HEK293 (cell line): ENCODE data around the gene TMEM130.
"Not testable (repeated sequence)": the region's sequence is repeated elsewhere in the genome, so short reads cannot be mapped to it uniquely, and the experiment has no call there.

Experiments
- CTCF ChIA-PET: fragments of 350-600 bp; formaldehyde crosslinking; extraction: SDS; loops from one replicate; lab custom pipeline; 2021; ENCODE audit warnings: antibody characterized with exemption; lab: Yijun Ruan, JAX
- POLR2A ChIA-PET: fragments of 300-600 bp; formaldehyde crosslinking; extraction: SDS; loops from one replicate; lab custom pipeline; 2020; ENCODE audit warnings: antibody characterized with exemption, inconsistent platforms; lab: Yijun Ruan, JAX
- H3K27ac ChIP-seq: fragments of 200-500 bp; sonication (Bioruptor generic); 2 replicates; pipeline ENCODE4 v1.5.1; 2014; ENCODE audit warnings: low read depth, low read length, control low read depth, inconsistent platforms; ENCODE audit errors: extremely low read depth
- H3K36me3 ChIP-seq, 2 experiments: fragments of 200-500 bp in 1 of 2; sonication (Bioruptor generic) in 1 of 2; 1 replicate in 1 of 2; 2 replicates in 1 of 2; pipeline ENCODE4 v1.5.1; 2014 to 2017; ENCODE audit warnings: inconsistent platforms in 2 of 2, low read length in 2 of 2; ENCODE audit not compliant: control insufficient read depth in 2 of 2, insufficient read depth in 1 of 2
- H3K4me1 ChIP-seq: fragments of 200-500 bp; sonication (Bioruptor generic); 2 replicates; pipeline ENCODE4 v1.5.1; 2014; ENCODE audit warnings: mild to moderate bottlenecking, low read length, inconsistent platforms; ENCODE audit not compliant: control insufficient read depth, insufficient read depth
- H3K4me3 ChIP-seq: 2 replicates; pipeline ENCODE4 v1.5.1; 2011; ENCODE audit warnings: low read depth, mild to moderate bottlenecking, control low read depth, low read length, moderate library complexity
- H3K9me3 ChIP-seq: fragments of 200-500 bp; sonication (Bioruptor generic); 2 replicates; pipeline ENCODE4 v1.5.1; 2014; ENCODE audit warnings: low read depth, low read length, inconsistent platforms; ENCODE audit not compliant: control insufficient read depth, insufficient read depth
- SALL2 ChIP-seq: fragments of 450-650 bp; formaldehyde crosslinking; IDR thresholded peaks from 2 replicates; pipeline ENCODE4 v1.5.0; 2017; ENCODE audit warnings: missing biosample characterization, mild to moderate bottlenecking, missing genetic modification characterization, borderline replicate concordance
- SP7 ChIP-seq: fragments of 450-650 bp; formaldehyde crosslinking; IDR thresholded peaks from 2 replicates; pipeline ENCODE4 v1.5.1; 2016; ENCODE audit warnings: missing biosample characterization, missing genetic modification characterization
- ZNF19 ChIP-seq: fragments of 450-650 bp; formaldehyde crosslinking; IDR thresholded peaks from 2 replicates; pipeline ENCODE4; 2016; ENCODE audit warnings: missing biosample characterization, missing genetic modification characterization, low read depth
- ZNF350 ChIP-seq: fragments of 450-650 bp; formaldehyde crosslinking; IDR thresholded peaks from 2 replicates; pipeline ENCODE4 v1.5.0; 2017; ENCODE audit warnings: missing biosample characterization, mild to moderate bottlenecking, missing genetic modification characterization
- ZNF548 ChIP-seq: fragments of 450-650 bp; formaldehyde crosslinking; IDR thresholded peaks from 2 replicates; pipeline ENCODE4 v1.5.1; 2016; ENCODE audit warnings: missing biosample characterization, missing genetic modification characterization
- ZNF561 ChIP-seq: fragments of 450-650 bp; IDR thresholded peaks from 2 replicates; pipeline ENCODE4 v1.5.1; 2018; ENCODE audit warnings: missing biosample characterization, missing genetic modification characterization, borderline replicate concordance
- ZNF654 ChIP-seq: fragments of 450-650 bp; formaldehyde crosslinking; IDR thresholded peaks from 2 replicates; pipeline ENCODE4 v1.5.1; 2016; ENCODE audit warnings: low read depth, missing biosample characterization, missing genetic modification characterization
- ZNF670 ChIP-seq: fragments of 450-650 bp; formaldehyde crosslinking; IDR thresholded peaks from 2 replicates; pipeline ENCODE4 v1.5.1; 2016; ENCODE audit warnings: missing biosample characterization, missing genetic modification characterization, low read depth
- ZNF76 ChIP-seq: fragments of 450-650 bp; formaldehyde crosslinking; IDR thresholded peaks from 2 replicates; pipeline ENCODE4; 2016; ENCODE audit warnings: low read depth, missing biosample characterization, missing genetic modification characterization, borderline replicate concordance
- ZNF791 ChIP-seq: fragments of 450-650 bp; formaldehyde crosslinking; IDR thresholded peaks from 2 replicates; pipeline ENCODE4 v1.5.1; 2016; ENCODE audit warnings: missing biosample characterization, missing genetic modification characterization
- ZNF830 ChIP-seq: fragments of 450-650 bp; IDR thresholded peaks from 2 replicates; pipeline ENCODE4 v1.5.0; 2018; ENCODE audit warnings: missing biosample characterization, missing genetic modification characterization, low read depth, mild to moderate bottlenecking, moderate library complexity
- TF ChIP-seq, protein P1 (sequence below): fragments of 450-650 bp; formaldehyde crosslinking; IDR thresholded peaks from 2 replicates; pipeline ENCODE4 v1.5.1; 2016; ENCODE audit warnings: missing biosample characterization, missing genetic modification characterization
- TF ChIP-seq, protein P2 (sequence below): fragments of 450-650 bp; formaldehyde crosslinking; IDR thresholded peaks from 2 replicates; pipeline ENCODE4 v1.5.1; 2016; ENCODE audit warnings: missing biosample characterization, missing genetic modification characterization
- TF ChIP-seq, protein P3 (sequence below): IDR thresholded peaks from 2 replicates; pipeline ENCODE4 v1.6.1; 2011; ENCODE audit warnings: mild to moderate bottlenecking, low read depth, low read length, borderline replicate concordance
- TF ChIP-seq, protein P4 (sequence below): fragments of 450-650 bp; formaldehyde crosslinking; IDR thresholded peaks from 2 replicates; pipeline ENCODE4 v1.5.1; 2016; ENCODE audit warnings: missing biosample characterization, missing genetic modification characterization
- TF ChIP-seq, protein P5 (sequence below): fragments of 450-650 bp; formaldehyde crosslinking; IDR thresholded peaks from 2 replicates; pipeline ENCODE4 v1.5.1; 2016; ENCODE audit warnings: missing biosample characterization, missing genetic modification characterization
- TF ChIP-seq, protein P6 (sequence below): fragments of 450-650 bp; formaldehyde crosslinking; IDR thresholded peaks from 2 replicates; pipeline ENCODE4 v1.5.1; 2016; ENCODE audit warnings: missing biosample characterization, missing genetic modification characterization

The TMEM130 gene

DNA sequence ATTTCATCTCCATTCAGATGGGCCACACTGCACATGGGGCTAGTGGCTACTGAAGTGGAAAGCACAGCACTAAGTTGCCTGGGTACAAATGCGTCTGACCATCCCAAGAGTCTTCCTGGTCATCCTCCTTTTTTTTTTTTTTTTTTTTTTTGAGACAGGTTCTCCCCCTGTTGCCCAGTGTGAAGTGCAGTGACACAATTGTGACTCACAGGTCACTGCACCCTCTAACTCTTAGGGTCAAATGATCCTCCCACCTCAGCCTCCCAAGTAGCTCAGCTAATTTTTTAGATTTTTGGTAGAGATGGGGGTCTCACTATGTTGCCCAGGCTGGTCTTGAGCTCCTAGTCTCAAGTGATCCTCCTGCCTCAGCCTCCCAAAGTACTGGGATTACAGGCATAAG, 5.1 kb upstream of the TMEM130 start:
- ChIA-PET CTCF (interaction anchor here (0.5 to 1.4 kb wide), 2 partner anchors 33 to 457 kb away, joined by 4 read pairs; no protein-coding TSS in a partner anchor), POLR2A (no interaction called here)
- Histone ChIP-seq H3K4me3 (no peak overlapping the region), H3K9me3 (no peaks in the 10 kb centered on the region), H3K4me1 (no peaks in the 10 kb centered on the region), H3K27ac (no peak overlapping the region), H3K36me3 (no peaks in the 10 kb centered on the region; a peak in 1 of 3 replicates)
- TF ChIP-seq ZNF830 (no peak), ZNF350 (no peak), ZNF670 (tag by site-specific recombination) (no peak), ZNF561 (tag by site-specific recombination) (no peak), ZNF548 (tag by site-specific recombination) (no peak), ZNF791 (tag by site-specific recombination) (no peak), ZNF19 (no peak), ZNF76 (tag by site-specific recombination) (no peak), SP7 (tag by site-specific recombination) (no peak)
- TF ChIP-seq, protein P1, sequence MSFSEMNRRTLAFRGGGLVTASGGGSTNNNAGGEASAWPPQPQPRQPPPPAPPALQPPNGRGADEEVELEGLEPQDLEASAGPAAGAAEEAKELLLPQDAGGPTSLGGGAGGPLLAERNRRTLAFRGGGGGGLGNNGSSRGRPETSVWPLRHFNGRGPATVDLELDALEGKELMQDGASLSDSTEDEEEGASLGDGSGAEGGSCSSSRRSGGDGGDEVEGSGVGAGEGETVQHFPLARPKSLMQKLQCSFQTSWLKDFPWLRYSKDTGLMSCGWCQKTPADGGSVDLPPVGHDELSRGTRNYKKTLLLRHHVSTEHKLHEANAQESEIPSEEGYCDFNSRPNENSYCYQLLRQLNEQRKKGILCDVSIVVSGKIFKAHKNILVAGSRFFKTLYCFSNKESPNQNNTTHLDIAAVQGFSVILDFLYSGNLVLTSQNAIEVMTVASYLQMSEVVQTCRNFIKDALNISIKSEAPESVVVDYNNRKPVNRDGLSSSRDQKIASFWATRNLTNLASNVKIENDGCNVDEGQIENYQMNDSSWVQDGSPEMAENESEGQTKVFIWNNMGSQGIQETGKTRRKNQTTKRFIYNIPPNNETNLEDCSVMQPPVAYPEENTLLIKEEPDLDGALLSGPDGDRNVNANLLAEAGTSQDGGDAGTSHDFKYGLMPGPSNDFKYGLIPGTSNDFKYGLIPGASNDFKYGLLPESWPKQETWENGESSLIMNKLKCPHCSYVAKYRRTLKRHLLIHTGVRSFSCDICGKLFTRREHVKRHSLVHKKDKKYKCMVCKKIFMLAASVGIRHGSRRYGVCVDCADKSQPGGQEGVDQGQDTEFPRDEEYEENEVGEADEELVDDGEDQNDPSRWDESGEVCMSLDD (tag by site-specific recombination) = no peak

DNA sequence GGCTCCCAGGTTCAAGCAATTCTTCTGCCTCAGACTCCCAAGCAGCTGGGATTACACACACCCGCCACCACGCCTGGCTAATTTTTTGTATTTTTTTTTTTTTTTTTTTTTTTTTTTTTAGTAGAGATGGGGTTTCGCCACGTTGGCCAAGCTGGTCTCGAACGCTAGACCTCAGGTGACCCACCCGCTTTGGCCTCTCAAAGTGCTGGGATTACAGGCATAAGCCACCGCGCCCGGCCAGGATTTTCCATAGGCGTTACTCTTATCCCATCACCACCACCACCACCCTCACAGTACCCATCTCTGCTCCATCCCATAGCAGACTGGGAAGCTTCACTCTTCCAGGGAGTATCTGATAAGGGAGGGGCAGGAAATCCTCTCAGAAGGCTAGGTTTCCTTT, 3.8 kb upstream of the TMEM130 start:
- H3K36me3 ChIP-seq, H3K9me3 ChIP-seq, H3K27ac ChIP-seq, H3K4me3 ChIP-seq, H3K4me1 ChIP-seq, POLR2A ChIA-PET: not testable (repeated sequence)
- CTCF ChIA-PET = interaction anchor here (0.6 to 1.4 kb wide), 5 partner anchors 32 to 1859 kb away, joined by 3 to 4 read pairs (median 3); no protein-coding TSS in a partner anchor
- TF ChIP-seq, protein P2, sequence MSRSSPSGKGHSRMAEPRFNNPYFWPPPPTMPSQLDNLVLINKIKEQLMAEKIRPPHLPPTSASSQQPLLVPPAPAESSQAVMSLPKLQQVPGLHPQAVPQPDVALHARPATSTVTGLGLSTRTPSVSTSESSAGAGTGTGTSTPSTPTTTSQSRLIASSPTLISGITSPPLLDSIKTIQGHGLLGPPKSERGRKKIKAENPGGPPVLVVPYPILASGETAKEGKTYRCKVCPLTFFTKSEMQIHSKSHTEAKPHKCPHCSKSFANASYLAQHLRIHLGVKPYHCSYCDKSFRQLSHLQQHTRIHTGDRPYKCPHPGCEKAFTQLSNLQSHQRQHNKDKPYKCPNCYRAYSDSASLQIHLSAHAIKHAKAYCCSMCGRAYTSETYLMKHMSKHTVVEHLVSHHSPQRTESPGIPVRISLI (tag by site-specific recombination) = 0 out of 2 replicates have a peak, but pooled peaks have one; percentile 63

DNA sequence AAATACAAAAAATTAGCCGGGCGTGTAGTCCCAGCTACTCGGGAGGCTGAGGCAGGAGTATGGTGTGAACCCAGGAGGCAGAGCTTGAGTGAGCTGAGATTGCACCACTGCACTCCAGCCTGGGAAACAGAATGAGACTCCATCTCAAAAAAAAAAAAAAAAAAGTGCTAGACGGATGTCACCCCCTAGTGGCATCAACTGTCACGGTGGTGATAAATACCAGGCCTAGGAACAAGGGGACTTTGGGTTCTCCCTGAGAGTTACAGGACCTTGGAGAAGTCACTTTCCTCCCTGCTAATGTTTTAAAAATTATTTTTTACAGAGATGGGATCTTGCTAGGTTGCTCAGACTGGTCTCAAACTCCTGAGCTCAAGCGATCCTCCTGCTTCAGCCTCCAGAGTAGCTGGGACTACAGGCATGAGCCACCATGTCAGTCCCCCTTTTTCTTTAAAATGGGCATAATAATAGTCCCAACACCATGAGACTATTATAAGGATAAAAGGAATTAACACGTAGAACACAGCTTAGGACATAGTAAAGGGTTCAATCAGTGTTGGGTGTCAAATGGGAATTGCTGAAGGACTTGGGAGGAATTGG, 2.6 kb upstream of the TMEM130 start:
- CTCF ChIA-PET = interaction anchor here (0.6 to 1.1 kb wide), 7 partner anchors 18 to 624 kb away, joined by 3 to 4 read pairs (median 4); no protein-coding TSS in a partner anchor
- Histone ChIP-seq H3K27ac (no peak overlapping the region), H3K4me1 (no peaks in the 10 kb centered on the region; the same call in 1 of the 2 replicates), H3K36me3 (no peaks in the 10 kb centered on the region), H3K4me3 (no peak overlapping the region), H3K9me3 (no peaks in the 10 kb centered on the region)
- TF ChIP-seq ZNF654 (tag by site-specific recombination) (peak; percentile 44), SALL2 (tag by site-specific recombination) (no peak)
- TF ChIP-seq, protein P3, sequence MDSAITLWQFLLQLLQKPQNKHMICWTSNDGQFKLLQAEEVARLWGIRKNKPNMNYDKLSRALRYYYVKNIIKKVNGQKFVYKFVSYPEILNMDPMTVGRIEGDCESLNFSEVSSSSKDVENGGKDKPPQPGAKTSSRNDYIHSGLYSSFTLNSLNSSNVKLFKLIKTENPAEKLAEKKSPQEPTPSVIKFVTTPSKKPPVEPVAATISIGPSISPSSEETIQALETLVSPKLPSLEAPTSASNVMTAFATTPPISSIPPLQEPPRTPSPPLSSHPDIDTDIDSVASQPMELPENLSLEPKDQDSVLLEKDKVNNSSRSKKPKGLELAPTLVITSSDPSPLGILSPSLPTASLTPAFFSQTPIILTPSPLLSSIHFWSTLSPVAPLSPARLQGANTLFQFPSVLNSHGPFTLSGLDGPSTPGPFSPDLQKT = no peak
- TF ChIP-seq, protein P4, sequence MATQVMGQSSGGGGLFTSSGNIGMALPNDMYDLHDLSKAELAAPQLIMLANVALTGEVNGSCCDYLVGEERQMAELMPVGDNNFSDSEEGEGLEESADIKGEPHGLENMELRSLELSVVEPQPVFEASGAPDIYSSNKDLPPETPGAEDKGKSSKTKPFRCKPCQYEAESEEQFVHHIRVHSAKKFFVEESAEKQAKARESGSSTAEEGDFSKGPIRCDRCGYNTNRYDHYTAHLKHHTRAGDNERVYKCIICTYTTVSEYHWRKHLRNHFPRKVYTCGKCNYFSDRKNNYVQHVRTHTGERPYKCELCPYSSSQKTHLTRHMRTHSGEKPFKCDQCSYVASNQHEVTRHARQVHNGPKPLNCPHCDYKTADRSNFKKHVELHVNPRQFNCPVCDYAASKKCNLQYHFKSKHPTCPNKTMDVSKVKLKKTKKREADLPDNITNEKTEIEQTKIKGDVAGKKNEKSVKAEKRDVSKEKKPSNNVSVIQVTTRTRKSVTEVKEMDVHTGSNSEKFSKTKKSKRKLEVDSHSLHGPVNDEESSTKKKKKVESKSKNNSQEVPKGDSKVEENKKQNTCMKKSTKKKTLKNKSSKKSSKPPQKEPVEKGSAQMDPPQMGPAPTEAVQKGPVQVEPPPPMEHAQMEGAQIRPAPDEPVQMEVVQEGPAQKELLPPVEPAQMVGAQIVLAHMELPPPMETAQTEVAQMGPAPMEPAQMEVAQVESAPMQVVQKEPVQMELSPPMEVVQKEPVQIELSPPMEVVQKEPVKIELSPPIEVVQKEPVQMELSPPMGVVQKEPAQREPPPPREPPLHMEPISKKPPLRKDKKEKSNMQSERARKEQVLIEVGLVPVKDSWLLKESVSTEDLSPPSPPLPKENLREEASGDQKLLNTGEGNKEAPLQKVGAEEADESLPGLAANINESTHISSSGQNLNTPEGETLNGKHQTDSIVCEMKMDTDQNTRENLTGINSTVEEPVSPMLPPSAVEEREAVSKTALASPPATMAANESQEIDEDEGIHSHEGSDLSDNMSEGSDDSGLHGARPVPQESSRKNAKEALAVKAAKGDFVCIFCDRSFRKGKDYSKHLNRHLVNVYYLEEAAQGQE (tag by site-specific recombination) = peak; percentile 55; the same call in 1 of the 2 replicates
- TF ChIP-seq, protein P5, sequence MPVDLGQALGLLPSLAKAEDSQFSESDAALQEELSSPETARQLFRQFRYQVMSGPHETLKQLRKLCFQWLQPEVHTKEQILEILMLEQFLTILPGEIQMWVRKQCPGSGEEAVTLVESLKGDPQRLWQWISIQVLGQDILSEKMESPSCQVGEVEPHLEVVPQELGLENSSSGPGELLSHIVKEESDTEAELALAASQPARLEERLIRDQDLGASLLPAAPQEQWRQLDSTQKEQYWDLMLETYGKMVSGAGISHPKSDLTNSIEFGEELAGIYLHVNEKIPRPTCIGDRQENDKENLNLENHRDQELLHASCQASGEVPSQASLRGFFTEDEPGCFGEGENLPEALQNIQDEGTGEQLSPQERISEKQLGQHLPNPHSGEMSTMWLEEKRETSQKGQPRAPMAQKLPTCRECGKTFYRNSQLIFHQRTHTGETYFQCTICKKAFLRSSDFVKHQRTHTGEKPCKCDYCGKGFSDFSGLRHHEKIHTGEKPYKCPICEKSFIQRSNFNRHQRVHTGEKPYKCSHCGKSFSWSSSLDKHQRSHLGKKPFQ (tag by site-specific recombination) = peak; percentile 15; the same call in 1 of the 2 replicates
- TF ChIP-seq, protein P6, sequence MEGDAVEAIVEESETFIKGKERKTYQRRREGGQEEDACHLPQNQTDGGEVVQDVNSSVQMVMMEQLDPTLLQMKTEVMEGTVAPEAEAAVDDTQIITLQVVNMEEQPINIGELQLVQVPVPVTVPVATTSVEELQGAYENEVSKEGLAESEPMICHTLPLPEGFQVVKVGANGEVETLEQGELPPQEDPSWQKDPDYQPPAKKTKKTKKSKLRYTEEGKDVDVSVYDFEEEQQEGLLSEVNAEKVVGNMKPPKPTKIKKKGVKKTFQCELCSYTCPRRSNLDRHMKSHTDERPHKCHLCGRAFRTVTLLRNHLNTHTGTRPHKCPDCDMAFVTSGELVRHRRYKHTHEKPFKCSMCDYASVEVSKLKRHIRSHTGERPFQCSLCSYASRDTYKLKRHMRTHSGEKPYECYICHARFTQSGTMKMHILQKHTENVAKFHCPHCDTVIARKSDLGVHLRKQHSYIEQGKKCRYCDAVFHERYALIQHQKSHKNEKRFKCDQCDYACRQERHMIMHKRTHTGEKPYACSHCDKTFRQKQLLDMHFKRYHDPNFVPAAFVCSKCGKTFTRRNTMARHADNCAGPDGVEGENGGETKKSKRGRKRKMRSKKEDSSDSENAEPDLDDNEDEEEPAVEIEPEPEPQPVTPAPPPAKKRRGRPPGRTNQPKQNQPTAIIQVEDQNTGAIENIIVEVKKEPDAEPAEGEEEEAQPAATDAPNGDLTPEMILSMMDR (tag by site-specific recombination) = peak; percentile 55; the same call in 1 of the 2 replicates
- POLR2A ChIA-PET = interaction anchor here (0.6 kb wide), 1 partner anchor 119 kb away, joined by 3 read pairs; no protein-coding TSS in a partner anchor
